GM18861 (cell line): ENCODE results near the gene RPUSD3.

ENCODE experiments used
- ATAC-seq: cut with Tn5 transposase; IDR thresholded peaks from one replicate; pipeline ENCODE4 v1.9.1; 2021; ENCODE audit not compliant: unreplicated experiment

The RPUSD3 gene

GRCh38 chr3:9837701-9838582 is 5.9 kb downstream of the RPUSD3 start:
- no peak for ATAC-seq

GRCh38 chr3:9834520-9835380 is 9.1 kb downstream of the RPUSD3 start:
- ATAC-seq: no peak

GRCh38 chr3:9833078-9833477 is 10.7 kb downstream of the RPUSD3 start:
- no peak for ATAC-seq

DNA sequence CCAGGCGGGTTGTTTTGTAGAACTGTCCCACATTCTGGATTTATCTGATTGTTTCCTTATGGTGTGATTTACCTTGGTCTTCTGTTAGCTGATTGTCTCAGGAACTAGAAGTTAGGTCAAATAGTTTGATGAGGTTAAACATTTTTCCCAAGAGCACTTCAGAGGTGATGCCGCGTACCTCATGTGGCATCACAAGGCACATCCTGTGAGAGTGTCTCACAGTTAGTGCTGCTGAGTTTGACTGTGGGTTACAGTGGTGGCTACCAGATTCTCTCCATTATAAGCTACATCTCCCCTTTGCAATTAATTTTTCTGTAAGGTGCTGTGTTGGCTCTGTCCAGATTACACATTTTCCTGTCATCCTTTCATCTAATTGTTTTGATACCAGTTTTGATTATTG is 12.6 kb downstream of the RPUSD3 start:
- ATAC-seq: no peak

GRCh38 chr3:9828801-9829755 is 14.7 kb downstream of the RPUSD3 start:
- no peak for ATAC-seq

- ATAC-seq: no peak
Measured at GRCh38 chr3:9826815-9827573, 16.8 kb downstream of the RPUSD3 start.

DNA sequence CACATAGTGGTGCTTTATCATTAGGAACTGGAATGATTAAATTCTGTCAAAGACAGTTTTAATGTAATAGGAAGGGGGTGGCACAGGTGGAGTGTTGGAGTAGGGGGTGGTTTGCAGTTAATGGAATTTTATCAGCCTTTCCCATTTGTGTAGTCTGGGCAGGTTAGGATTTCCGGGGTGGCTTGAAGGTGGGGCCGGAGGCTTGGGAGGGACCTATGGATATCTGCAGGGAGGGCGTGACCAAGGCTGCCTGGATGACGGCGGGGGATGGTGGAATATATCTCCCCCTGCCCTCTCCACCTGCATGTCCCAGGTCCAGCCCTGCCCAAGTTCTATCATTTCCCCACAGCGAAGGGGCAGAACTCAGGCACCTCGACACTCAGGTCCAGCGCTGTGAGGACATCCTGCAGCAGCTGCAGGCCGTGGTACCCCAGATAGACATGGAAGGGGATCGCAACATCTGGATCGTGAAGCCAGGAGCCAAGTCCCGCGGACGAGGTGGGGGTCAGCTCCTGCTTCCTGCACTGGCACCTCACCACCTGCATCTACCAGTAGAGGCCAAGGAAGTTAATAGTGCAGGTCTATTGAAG is 18.3 kb downstream of the RPUSD3 start:
- no peak for ATAC-seq

GRCh38 chr3:9820946-9821345 is 22.9 kb downstream of the RPUSD3 start:
- no peak for ATAC-seq

- no peak for ATAC-seq
Measured at GRCh38 chr3:9820543-9820942, 23.3 kb downstream of the RPUSD3 start.

- ATAC-seq: no peak
Measured at GRCh38 chr3:9818666-9819335, 25.0 kb downstream of the RPUSD3 start.

DNA sequence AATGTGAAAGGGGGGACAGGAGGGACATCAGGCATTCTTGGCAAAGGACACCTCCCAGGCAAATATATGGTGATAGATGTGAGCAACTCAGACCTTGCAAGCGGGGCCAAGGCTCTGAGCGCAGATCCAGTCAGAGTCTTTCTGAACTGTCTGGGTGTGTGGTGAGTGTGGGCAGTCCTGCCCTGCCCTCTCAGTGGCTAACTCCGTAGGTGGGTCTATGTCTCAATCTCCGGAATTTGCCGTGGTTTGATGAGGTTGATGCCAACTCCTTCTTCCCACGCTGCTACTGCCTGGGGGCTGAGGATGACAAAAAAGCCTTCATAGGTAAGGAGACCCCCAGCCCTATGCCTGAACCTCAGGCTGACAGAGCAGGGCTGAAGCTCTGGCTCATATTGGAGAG is 26.4 kb downstream of the RPUSD3 start:
- no peak for ATAC-seq

DNA sequence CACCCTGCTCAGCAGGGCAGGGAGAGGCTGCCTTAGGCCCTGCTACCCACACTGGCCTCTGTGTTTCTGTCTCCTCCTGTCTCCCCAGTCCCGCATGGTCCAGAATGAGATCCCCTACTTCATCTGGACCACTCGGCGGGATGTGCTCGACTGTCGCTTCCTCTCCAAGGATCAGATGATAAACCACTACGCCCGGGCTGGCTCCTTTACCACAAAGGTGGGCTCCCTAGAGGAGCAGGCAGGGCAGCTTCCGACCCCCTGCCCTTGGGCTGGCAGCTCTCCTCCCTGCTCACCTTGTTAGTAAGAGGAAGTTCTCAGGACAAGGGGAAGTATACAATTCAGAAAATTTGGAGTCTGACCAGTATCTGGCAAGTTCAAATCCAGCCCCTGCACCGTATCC is 27.8 kb downstream of the RPUSD3 start:
- ATAC-seq: no peak

DNA sequence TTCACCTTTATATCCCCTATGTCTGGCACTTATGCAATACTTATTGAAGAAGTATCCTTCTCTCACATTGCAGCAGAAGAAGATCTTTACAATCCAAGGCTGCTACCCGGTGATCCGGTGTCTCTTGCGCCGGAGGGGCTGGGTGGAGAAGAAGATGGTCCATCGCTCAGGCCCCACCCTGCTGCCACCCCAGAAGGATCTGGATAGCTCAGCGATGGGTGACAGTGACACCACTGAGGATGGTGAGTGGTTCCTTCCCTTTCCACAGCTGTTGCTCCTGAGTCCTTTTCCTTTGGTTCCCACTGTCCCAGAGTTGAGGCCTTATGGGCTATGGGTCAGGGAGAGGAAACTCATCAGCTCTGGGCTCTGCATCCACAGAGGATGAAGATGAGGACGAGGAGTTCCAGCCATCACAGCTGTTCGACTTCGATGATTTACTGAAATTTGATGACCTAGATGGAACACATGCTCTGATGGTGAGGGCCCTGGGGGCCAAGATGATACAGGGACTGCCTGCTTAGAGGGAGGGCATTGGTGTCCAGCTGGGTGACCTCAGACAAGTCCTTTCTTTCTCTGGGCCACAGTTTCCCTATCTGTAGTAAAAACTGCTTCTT is 30.8 kb downstream of the RPUSD3 start:
- no peak for ATAC-seq

- ATAC-seq: no peak
Measured at GRCh38 chr3:9810846-9811245, 33.0 kb downstream of the RPUSD3 start.

- no peak for ATAC-seq
Measured at GRCh38 chr3:9810433-9810770, 33.4 kb downstream of the RPUSD3 start.

GRCh38 chr3:9809615-9810432 is 34.0 kb downstream of the RPUSD3 start, which contains the start of gene TTLL3:
Gene TTLL3 (plus strand): TSS chr3:9810262. CDS start chr3:9810662, 400 bp downstream.
- ATAC-seq: peak; percentile 31

DNA sequence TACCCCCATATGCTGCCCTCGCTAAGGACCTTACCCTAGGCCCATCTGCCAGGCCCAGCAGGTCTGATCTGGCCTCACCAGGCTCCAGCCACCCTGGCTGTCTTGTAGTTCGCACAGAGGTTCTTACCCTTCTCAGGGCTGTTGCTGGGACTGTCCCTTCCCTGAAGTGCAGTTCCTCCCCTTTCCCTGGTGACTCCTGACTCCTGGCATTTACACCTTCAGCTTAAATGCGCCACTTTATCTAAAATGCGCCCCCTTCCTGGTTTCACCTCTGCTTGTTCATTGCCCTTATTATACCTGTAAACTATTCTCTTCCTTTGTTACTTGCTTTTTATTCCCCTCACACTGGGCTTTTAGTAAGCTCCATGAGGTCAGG is 34.6 kb downstream of the RPUSD3 start:
- ATAC-seq: peak; percentile 13
